ENCODE measurements around the gene ABHD12B.
"Not testable (repeated sequence)": the region's sequence is repeated elsewhere in the genome, so short reads cannot be mapped to it uniquely, and the experiment has no call there.

The ABHD12B gene

DNA sequence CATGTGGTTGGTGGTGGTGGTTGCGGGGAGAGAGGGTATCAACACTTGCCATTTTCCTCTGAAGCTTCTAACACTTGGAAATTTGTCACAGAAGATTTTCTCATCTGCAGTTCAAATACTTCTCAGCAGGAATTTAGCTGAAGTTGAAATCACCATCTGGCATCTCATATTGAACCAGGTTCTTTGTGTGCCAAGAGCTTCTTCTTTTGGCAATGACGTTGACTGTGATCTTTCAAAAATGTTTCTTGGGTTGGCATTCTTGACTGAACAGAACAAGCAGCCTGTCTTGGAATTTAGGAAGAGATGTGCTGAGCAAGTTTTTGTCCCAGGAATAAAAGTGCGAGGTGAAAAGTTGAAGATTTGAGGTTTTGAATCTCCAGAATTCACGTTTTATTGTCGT, 32.2 kb upstream of the ABHD12B start:
- DNase-seq: peak in 1 of 2 experiments; percentile 77

DNA sequence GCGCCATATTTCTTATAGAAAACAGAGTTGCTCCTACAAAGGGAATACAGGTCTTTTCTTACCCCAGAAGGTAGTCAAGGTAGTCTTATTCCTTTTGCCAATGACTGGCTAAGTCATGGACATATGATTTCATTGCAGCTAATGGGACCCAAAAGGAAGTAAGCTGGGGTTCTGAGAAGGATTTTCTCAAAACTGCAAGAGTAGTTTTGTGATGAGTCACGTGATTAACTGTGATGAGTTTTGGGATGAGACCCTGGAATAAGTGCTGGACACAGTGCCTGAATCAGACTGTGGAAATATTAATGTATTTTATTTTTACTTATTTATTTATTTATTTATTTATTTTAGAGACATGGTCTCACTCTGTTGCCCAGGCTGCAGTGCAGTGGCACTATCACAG, 27.5 kb upstream of the ABHD12B start:
- no peak for DNase-seq

DNA sequence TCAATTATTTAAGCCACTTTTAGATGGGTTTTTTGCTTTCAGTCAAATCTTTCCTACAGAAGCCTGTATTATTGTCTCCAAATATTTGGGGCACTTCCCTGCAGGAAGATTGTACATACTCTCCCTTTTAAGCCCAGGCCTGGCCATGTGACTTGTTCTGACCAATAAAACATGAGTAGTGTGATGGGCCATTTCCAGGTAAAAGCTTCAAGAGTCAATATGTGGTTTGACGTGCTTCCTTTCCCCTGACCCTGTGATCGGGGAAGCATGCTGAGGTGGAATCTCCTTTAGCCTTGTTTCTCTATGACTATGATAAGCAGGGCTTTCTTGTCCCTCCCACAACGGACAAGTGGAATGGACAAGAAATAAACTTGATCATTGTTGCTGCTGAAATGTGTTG, 26.7 kb upstream of the ABHD12B start:
- DNase-seq: no peak

DNA sequence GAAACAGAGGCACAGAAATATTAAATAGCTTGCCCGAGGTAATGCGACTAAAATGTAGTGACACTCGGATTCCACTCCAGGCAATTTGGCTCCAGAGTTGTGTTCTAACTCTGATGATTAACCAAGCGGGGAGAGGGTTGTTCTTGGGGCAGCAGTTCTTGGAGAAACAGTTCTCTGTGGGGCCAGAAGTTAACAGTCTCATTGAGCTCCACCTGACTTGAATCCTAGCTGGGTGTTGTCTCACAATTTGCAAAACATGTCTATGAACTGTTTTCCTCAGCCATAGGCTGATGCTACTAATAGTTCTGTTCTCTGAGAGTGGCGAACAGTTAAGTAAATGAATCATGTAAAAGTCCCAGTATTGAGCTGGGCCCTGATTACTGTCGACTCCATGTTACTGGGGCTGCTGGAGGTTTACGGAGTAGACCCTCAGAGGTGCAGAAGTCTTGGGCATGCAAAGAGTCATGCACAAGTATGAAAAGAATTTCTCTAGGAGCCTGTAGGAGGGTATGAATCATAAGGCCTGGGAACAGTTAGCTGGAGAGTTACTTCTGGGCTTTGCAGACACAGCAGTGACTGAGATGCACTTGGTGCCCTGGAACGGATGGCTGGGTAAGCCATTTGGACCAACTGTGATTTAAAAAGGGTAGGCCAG, 25.5 kb upstream of the ABHD12B start:
- DNase-seq: no peak

DNA sequence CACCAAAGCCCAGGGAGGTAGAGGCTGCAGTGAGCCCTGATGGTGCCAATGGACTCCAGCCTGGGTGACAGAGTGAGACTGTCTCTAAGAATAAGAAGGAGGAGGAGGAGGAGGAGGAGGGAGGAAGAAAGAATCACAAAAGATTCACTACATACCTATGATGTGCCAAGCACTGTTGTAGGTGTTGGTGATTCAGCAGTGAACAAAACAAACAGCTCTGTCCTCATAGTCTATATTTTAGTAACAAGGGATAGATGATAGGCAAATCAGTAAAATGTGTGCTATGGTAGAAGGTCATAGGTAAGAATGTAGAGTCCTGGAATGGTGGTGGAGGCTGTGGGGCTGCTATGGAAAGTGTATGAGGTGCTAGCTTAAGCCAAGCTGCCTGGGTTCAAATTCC, 18.0 kb upstream of the ABHD12B start:
- no peak for DNase-seq

DNA sequence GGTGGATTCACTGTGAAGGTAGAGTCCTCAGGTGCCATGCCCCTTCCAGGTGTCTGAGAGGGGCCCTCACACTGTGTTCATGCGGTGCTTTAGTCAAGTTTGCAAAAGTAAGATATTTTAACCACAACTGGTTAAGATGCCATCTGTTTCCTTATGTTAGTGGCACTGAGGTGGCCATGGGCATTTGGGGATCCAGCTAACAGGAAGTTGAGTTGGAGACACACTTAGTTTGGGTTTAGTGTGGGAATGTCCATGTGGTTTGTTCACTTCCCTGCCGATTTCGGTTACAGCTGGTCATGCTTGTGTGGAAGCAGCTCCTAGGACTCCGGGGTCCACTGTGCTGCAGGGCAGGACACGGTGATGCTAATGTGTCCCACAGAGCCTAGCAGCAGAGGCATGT, 17.3 kb upstream of the ABHD12B start:
- DNase-seq: no peak

DNA sequence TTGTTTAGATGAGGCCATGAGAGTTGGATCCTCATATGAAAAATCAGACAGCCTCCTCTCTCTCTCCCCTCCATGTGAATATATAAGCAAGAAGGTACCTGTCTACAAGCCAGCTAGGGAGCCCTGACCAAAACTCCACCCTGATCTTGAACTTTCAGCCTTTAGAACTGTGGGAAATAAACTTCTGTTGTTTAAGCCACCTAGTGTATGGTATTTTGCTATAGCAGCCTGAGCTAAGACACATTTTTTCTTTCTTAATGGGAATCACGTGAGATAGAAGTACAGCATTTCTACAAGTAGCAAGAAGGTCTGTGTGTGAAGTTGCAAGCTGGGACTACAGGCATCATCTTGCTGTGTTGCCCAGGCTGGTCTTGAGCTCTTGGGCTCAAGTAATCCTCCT, 16.3 kb upstream of the ABHD12B start:
- no peak for DNase-seq

DNA sequence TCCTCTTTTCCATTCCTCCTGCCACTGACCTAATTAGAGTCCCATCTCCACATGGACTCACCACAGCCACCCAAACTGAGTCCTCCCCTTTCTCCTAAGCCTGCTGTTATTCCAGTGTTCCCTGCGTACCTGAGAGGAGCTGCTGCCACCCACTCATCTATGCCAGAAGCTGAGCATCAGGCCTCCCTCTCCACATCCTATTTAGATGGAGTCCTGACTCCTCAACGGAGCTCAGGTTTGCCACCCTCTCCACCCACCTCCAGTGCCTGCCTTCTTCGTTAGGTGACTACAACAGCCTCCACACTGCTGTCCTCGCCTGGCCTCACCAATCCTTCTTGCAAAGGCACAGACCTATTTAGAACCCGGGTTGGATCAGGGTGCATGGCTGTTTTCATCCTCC, 15.2 kb upstream of the ABHD12B start:
- DNase-seq: no peak

DNA sequence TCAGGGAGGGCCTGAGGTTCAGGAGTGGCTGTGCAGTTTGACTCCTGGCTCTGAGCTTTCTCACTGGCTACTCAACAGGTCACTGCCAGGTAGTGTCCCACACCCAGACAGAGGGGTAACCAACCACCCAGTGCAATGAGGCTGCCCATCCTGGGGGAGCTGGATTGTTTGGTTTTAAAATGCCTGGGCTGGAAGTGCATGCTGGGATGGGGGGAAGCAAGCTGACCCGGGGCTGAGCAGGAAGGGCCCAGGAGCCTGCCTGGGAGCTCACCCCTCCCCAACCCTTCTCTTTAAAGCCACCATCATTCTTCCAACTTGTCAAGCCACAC, 12.6 kb upstream of the ABHD12B start:
- DNase-seq: no peak

DNA sequence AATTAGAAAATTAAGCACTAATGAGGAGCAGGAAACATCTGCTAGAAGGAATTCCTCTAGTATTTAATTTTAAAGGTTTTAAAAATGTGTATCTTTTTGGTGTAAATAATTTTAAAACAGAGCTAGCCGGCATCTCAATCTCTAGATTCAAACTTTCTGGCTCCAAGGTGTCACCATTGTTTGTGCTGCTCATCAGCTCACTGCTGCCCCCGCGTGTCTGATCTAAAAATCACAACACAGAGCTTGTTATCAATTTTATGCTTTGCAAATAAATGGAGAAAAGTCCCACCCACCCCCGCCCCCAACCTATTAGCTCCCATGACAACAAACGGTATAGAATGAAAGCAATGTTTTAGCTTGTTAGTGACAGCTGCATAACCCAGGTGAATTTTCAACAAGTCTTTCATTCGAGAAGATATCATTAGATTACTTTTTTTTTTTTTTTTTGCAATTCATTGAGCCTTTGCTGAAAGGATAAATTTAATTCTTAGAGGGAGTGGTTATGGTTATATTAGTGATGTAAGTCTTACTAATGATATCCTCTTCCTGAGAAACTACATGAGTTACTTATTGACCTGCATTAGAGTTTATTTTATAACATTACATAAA, 11.3 kb upstream of the ABHD12B start:
- peak; percentile 64 to 88 for DNase-seq

DNA sequence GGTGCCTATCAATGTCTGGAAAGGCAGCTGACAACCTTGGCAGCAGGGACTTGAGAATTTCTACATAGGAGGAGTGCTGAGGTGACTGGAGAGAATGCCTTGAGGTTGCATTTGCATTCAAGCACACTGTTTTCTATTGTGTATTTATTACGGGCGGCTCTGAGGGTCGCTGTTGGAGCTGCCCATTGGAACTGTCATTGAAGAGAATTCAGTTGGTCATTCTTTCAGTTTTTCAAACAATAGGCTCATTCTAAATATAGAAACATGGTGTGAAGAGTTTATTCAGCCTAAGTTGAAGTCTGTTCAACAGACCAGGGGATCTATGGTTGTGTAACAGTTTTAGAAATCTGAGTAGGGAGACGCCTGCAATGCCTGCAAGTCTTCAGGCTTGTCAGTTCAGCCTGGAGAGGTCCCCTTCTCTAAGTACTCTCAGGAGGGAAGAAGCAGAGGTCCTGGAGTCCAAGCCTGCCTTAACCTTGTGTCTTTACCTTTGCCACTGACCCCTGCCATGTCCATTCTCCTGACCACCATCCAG, 9.8 kb upstream of the ABHD12B start:
- DNase-seq: no peak

DNA sequence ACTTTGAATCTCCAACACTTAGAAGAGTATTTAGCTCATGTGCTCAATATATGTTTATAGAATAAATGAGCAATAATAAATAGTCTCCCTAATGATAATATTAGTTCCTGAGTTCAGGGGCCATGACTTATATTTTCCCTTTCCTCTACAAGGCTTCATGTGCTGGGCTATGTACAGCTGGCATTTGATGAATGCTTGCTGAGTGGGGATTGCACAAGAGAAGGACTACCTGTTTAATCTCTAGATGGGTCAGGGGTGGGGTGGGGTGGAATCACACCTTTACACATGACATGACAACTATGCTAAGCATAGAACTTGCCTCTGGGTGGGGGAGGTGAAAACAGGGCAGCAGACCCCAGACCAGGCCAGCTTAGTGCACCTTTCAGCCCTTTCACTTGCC, 7.6 kb upstream of the ABHD12B start:
- DNase-seq: no peak

DNA sequence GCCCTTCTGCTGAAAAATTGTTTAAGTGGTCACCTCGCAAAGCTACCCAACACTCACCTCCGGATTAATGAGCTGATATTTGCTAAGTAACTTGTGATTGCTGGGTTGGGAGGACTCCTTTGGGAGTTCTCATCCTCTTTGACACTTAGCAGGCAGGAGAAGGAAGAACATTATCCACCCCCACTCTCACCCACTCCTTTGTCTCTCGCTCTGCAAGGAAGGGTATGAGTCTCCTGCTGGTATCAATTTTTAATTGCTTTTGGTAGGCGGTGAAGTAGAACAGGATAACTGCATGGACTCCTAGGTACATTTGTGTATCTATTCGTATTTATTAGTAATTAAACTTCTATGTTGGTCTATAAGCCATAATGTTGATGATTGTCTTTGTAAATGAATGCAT, 6.9 kb upstream of the ABHD12B start:
- no peak for DNase-seq

DNA sequence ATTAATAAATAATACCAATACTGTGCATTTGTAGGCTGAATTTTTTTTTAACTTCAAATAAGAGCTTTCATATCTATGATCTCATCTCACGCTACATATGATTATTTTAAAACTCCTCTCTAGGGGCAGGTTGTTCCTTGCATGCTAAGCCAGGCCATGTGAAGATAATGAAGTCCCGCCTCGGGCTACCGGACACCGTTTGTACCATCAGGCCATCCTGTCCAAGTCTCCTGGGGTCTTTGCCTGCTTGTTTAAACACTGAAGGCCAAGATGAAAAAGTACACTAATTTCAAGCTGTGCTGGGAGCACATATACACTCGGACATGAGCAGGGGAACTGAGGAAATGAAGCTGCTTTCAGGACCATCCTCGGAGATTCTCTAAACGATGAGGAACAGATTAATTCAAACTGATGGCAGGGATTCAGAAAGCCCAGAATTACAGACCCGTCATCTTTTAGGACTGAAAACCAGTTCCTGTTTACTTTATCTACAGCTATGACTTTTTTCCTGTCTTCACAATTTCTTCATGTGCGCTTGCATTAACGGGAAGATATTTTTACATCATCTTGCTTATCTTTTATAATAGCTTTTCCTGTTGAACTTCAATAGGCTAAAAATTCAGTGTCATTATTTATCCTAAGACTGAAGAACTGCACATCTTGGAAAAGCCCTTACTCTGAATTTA, 6.3 kb upstream of the ABHD12B start:
- no peak for DNase-seq

DNA sequence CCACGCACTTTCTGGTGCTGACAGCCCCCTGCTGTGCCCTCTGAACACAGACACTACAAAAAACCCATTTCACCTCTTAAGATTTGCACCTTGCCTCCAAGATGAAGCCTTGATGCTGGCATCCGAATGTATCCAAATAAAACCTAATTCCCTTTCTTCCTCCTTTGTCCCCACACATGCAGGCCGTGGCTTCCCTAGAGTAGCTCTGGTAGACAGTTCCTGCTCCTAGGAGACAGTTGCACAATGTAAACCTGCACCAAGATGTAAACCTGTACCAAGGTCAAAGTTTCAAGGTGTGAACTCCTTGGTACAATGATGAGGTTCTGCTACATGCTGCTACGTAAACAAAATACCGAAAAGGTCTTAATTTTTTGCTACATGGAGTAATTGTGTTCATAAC, 625 bp upstream of the ABHD12B start:
- no peak for DNase-seq

DNA sequence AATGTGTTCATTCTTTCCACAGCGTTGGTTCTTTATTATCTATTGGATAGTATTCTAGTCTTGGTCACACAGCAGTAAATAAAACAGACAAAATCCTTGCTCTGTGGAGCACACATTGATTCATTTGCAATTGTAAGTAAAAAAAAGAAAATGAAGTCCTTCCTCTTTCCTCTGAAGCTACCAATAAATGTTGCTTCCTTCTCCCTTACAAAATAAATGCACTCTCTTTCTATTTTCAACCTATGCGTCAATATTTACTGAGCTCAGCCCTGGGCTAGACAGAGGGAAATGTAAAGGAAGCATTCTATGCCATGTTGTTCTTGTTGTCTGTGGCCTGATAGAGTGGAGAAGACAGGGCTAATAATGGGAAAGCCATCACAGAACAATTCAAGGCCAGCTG, 2.9 kb downstream of the ABHD12B start:
- DNase-seq: no peak

DNA sequence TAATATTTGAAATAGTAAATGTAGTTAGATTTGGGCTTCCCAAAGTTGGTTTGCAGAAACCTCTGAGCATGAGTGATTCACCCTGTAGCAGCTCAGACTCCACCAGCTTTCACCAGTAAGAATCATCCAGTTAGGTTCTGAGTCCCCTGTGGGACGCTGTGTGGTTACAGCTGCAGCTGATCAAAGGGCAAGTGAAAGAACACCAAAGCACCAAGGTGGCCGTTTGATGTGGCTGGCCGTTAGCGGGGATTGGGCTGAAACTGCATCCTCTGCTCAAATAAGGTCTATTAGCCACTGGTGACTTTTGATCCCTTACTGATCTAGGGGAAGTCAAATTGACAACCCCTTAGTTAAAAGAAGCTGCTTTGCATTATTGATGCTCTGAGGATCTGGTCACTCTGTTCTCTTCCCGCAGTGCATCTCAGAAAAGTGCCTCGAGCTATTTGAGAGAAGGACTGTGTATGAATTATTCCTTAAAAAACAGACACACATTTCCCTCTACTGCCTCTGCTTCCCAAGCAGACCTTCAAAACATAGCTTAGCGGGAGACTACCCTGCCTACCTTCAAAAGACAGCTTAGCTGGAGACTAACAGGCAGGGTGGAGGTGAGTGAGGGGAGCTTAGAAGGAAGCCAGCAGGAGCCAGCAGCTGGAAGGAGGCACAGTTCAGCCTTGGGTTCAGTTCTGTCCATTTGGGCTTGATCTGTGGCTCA, 3.7 kb downstream of the ABHD12B start:
- no peak for DNase-seq

DNA sequence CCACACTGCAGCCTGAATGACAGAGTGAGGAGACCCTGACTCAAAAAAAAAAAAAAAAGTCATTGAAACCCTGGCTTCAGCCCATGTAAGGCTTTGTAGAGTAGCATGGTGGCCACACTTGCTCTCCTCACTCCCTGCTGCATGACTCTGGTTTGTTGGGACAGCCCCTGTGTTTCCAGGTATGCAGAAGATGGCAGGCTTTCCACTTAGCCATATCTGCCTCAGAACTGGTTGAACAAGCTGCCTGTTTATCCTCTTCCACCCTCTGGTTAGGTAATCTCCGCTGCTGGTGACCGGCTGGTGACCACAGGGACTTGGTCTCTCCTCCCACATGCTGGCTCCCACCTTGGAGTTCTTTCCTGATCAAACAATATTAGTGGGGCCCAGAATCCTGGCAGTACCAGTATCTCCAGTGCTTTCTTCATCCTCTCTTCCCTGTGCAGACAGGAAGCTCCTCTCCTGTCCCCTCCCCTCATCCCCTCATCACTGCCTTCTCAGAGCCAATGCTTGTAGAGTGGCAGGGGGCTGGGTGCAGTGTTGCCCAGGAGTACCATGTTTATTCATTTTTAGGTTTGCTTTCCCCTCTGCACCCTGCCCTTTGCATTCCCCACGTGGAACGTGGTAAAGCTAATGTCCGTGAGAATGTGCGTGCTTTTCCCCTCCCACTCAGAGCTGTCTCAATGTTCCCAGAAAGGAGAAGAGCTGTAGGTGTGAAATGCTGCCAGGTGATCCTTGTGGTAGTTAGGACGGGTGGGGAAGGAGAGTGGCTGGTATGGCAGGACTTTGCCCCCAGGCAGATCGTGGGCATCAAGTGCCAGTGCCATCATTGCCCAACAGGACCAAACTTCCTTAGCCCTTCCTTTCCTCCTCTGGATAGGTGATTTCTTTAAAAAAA, 11.3 kb downstream of the ABHD12B start:
- no peak for DNase-seq

DNA sequence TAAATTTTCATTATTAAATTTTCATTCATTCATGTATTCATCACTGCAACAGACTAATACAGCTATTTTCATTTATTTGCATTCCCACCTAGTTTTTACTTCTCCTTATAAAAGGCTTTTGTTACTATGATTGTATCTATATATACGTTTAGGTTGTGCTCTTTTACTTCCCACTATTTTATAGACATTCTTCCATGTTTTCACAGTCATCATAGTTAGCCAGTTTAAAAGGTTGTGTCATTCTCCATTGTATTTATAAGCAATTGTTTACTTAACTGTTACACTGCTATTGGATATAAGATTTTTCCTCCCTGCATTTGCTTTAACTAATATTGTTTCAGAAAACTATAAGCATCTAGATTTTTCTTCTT, 12.0 kb downstream of the ABHD12B start:
- no peak for DNase-seq

DNA sequence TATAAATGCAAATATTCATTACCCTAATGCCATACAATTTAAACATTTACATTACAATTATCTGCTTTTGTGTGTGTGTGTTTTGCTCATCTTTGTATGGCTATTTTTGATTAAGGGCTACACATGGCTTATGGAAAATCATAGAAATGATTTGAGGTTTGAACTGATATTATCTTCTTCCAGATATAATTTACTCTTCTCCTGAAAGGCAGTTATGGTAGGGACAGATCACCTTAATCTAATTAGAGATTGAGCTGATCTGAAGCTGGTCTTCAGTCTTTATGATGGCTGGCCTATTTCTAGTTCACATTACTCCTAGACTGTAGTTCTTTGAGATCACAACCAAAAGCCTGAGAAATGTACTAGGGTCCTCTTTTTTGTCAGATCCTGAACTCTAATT, 15.6 kb downstream of the ABHD12B start:
- DNase-seq: no peak

DNA sequence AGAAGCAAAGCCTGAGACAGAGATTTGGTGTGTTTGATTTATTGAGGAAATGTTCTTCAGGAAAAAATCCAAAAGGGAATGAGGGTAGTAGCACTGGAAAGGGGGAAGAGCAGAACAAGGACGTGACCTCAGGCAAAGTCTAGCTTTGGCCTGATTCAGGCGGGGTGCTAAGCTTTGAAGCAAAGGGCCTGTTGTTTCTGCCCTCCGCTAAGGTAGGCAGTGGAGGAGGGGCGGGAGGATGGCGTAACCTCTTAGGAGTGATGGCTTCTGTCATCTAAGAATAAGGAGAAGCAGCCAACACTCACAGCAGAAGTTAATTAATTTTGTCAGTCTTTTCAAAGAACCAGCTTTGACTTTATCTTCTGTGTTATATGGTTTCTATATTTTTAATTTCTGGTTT, 20.4 kb downstream of the ABHD12B start:
- no peak for DNase-seq

DNA sequence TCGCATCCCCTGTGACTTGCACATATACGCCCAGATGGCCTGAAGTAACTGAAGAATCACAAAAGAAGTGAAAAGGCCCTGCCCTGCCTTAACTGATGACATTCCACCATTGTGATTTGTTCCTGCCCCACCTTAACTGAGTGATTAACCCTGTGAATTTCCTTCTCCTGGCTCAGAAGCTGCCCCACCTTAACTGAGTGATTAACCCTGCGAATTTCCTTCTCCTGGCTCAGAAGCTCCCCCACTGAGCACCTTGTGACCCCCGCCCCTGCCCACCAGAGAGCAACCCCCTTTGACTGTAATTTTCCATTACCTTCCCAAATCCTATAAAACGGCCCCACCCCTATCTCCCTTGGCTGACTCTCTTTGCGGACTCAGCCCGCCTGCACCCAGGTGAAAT, 24.6 kb downstream of the ABHD12B start:
- DNase-seq: not testable (repeated sequence)

DNA sequence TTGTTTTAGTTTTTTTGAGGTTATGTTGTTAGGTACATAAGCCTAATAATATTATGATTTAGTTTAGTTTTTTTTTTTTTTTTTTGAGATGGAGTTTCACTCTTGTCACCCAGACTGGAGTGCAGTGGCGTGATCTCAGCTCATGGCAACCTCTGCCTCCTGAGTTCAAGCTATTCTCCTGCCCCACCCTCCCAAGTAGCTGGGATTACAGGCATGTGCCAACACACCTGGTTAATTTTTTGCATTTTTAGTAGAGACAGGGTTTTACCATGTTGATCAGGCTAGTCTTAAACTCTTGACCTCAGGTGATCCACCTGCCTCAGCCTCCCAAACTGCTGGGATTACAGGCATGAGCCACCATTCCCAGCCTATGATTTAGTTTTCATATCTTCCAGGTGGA, 25.2 kb downstream of the ABHD12B start:
- DNase-seq: not testable (repeated sequence)
